Adrenal gland (tissue), 12 donors: Measurements from ENCODE around the gene E4F1. TPM values are rescaled to one million over a fixed set of nuclear protein-coding genes. Genes with fewer than 3 reads are reported as not detected.

Source experiments
- DNase-seq, 7 donors: peaks; one replicate each; pipeline ENCODE4 v3.0.0-alpha.2; 2019 to 2020
- H3K27ac ChIP-seq, 5 donors: fragments of 200-600 bp; sonication (generic) in 4 of 5; 1 replicate in 3 of 5; 2 replicates in 2 of 5; pipeline versions ENCODE4 v1.5.1 to v1.8.0; 2016 to 2020; ENCODE audit warnings: mild to moderate bottlenecking in 1 of 5
- H3K27me3 ChIP-seq: fragments of 200-600 bp; 2 replicates; pipeline ENCODE4 v1.8.0; 2021
- H3K36me3 ChIP-seq, 2 donors: fragments of 200-600 bp; replicated peaks in 1 of 2; 1 replicate in 1 of 2; 2 replicates in 1 of 2; pipeline versions ENCODE4 v1.5.1 to v1.8.0; 2018 to 2022
- H3K4me1 ChIP-seq, 2 donors: fragments of 200-600 bp; replicated peaks in 1 of 2; 1 replicate in 1 of 2; 2 replicates in 1 of 2; pipeline versions ENCODE4 v1.5.1 to v1.8.0; 2018 to 2021
- H3K4me3 ChIP-seq, 4 donors: fragments of 200-600 bp; sonication (generic) in 3 of 4; one replicate each; pipeline ENCODE4 v1.5.1; 2016 to 2018
- H3K9me3 ChIP-seq, 3 donors: fragments of 200-600 bp; sonication (generic) in 1 of 3; replicated peaks in 1 of 3; 1 replicate in 2 of 3; 2 replicates in 1 of 3; pipeline versions ENCODE4 v1.5.1 to v1.8.0; 2016 to 2021
- POLR2A ChIP-seq, 2 donors: fragments of 450-650 bp; IDR thresholded peaks; one replicate each; pipeline ENCODE4 v1.6.1; 2017; ENCODE audit warnings: antibody characterized with exemption in 2 of 2, mild to moderate bottlenecking in 2 of 2, moderate library complexity in 1 of 2
- WGBS, 4 donors: extraction: QIAGEN DNeasy Blood & Tissue Kit in 2 of 4; methylation state at CpG; one replicate each; pipeline versions ENCODE4 v1.1.5 to v1.1.7; 2013 to 2017; 5-methylcytosine and 5-hydroxymethylcytosine counted together
- intact Hi-C, 2 donors: fragments of 100-400 bp; cut with DNase I; formaldehyde crosslinking; loops; one replicate each; pipeline versions ENCODE4 v1.14.1 to v1.15.0; 2022 to 2023
- polyA plus RNA-seq, 3 donors: library from polyadenylated mRNA; stranded (reverse); fragments of 200-250 nt in 2 of 3; fragments of 350-450 nt in 1 of 3; fragmentation: Illumina TruSeq in 1 of 3; extraction: RNeasy Lipid Tissue Mini Kit (QIAGEN cat#74804) in 1 of 3; gene quantifications; one replicate each; pipeline ENCODE4 v1.2.3, GENCODE V29; 2013 to 2014
- total RNA-seq, 9 donors: library from RNA; depleted of rRNA in 4 of 9; stranded (reverse); fragments of >200 nt in 4 of 9; fragments of 120-200 nt in 1 of 9; fragmentation: NEBNext Ultra II Directional in 1 of 9; extraction: Animal tissue kit (Norgen Biotek cat#: 25700) in 1 of 9; gene quantifications; one replicate each; pipeline versions ENCODE4 v1.1.0 to v1.2.4, GENCODE V29; 2013 to 2023
- TF ChIP-seq, protein P1 (sequence below), 6 experiments: fragments of 450-650 bp in 4 of 6; fragments of 200-600 bp in 2 of 6; sonication (generic) in 1 of 6; IDR thresholded peaks; 1 replicate in 5 of 6; 2 replicates in 1 of 6; pipeline versions ENCODE4 v1.5.1 to v1.8.0; 2016 to 2021; ENCODE audit warnings: antibody characterized with exemption in 6 of 6, mild to moderate bottlenecking in 2 of 6, moderate library complexity in 1 of 6
- donor health status: healthy with polysubstance abuse.
- donor health status: Bipolar disorder and iron deficiency.
- donor health status: DM: yes; HTN: yes; CAD: no.
- donor health status: DM: no; HTN: no; CAD: no.
- donor health status: DM: no; HTN: no; CAD: no.
- donor health status: DM: yes; HTN: yes; CAD: no.

The E4F1 gene
- total and polyA plus RNA-seq, 12 donors = 2.9 to 121 (median 27.1) TPM

GRCh38 chr16:2191446-2191706 lies 32.0 kb upstream of the E4F1 start:
- TF ChIP-seq, protein P1, sequence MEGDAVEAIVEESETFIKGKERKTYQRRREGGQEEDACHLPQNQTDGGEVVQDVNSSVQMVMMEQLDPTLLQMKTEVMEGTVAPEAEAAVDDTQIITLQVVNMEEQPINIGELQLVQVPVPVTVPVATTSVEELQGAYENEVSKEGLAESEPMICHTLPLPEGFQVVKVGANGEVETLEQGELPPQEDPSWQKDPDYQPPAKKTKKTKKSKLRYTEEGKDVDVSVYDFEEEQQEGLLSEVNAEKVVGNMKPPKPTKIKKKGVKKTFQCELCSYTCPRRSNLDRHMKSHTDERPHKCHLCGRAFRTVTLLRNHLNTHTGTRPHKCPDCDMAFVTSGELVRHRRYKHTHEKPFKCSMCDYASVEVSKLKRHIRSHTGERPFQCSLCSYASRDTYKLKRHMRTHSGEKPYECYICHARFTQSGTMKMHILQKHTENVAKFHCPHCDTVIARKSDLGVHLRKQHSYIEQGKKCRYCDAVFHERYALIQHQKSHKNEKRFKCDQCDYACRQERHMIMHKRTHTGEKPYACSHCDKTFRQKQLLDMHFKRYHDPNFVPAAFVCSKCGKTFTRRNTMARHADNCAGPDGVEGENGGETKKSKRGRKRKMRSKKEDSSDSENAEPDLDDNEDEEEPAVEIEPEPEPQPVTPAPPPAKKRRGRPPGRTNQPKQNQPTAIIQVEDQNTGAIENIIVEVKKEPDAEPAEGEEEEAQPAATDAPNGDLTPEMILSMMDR (IDR thresholded peaks at IDR 0.05) = no peak
- no peak for TF ChIP-seq POLR2A (IDR thresholded peaks at IDR 0.05)
- H3K9me3 ChIP-seq = no peaks in the 10 kb centered on the region
- 87 to 91% (median 88%) methylated on average over 10 to 11 of the region's 11 CpGs for WGBS, 4 donors
- H3K36me3 ChIP-seq = no peaks in the 10 kb centered on the region
- no peak overlapping the region for H3K4me3 ChIP-seq
- DNase-seq = no peak
- intact Hi-C loops = no loop called here
- peaks cover 14% of the 10 kb centered on the region for H3K27me3 ChIP-seq
- H3K27ac ChIP-seq = no peak overlapping the region
- peaks cover 0 to 8% of the 10 kb centered on the region in 2 donors for H3K4me1 ChIP-seq

DNA sequence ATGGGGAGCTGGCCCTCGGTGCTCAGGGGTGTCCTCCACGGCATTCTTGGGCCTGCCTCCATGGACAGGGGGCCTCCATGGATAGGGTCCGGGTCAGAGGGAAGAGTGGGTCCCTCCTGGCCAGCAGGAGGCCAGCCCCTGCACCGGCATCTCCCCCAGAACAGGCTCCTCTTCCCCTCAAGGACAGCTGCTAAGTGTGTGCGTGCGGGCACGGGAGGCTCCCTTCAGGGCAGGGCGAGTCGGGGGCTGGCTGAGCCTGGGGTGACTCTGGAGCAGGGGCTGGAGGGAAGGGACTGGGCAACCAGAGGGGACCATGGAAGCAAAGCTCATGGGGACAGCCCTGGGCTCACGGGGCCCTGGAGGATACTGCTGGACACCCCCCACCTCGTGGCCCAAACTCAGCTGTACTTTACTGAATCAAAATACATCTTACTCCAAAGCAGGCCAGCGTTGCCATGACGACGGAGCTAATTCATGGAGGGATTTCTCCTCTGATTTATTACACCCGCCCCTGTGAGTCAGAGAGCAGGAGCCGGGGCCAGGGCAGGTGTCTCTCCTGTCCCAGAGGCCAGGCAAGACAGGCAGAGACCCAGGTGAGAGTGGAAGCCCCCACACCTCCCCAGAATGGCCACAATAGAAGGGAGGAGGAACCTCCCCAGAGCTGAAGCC lies 29.1 kb upstream of the E4F1 start:
- no peaks in the 10 kb centered on the region for H3K36me3 ChIP-seq
- no peak overlapping the region for H3K4me3 ChIP-seq
- H3K27me3 ChIP-seq = peaks cover 14% of the 10 kb centered on the region
- WGBS, 4 donors = 17 to 30% (median 24%) methylated on average over 8 to 16 of the region's 16 CpGs
- no peaks in the 10 kb centered on the region for H3K9me3 ChIP-seq
- TF ChIP-seq, protein P1 (IDR thresholded peaks at IDR 0.05) = no peak
- TF ChIP-seq POLR2A (IDR thresholded peaks at IDR 0.05) = no peak
- peak in 5 of 7 donors; percentile 49 to 75 (median 51) for DNase-seq
- H3K27ac ChIP-seq = no peak overlapping the region
- peaks cover 0 to 8% of the 10 kb centered on the region in 2 donors for H3K4me1 ChIP-seq
- intact Hi-C loops = no loop called here

GRCh38 chr16:2194852-2195321 lies 28.5 kb upstream of the E4F1 start:
- Histone ChIP-seq H3K36me3 (no peaks in the 10 kb centered on the region), H3K4me3 (no peak overlapping the region), H3K27ac (no peak overlapping the region), H3K27me3 (peaks cover 14% of the 10 kb centered on the region), H3K9me3 (no peaks in the 10 kb centered on the region), H3K4me1 (peaks cover 0 to 8% of the 10 kb centered on the region in 2 donors)
- no peak for DNase-seq
- intact Hi-C loops = no loop called here
- TF ChIP-seq, protein P1 (IDR thresholded peaks at IDR 0.05) = peak in 4 of 6 experiments; percentile 9 to 42 (median 24)
- no peak for TF ChIP-seq POLR2A (IDR thresholded peaks at IDR 0.05)
- 27 to 38% (median 36%) methylated on average over 7 to 10 of the region's 10 CpGs for WGBS, 4 donors

DNA sequence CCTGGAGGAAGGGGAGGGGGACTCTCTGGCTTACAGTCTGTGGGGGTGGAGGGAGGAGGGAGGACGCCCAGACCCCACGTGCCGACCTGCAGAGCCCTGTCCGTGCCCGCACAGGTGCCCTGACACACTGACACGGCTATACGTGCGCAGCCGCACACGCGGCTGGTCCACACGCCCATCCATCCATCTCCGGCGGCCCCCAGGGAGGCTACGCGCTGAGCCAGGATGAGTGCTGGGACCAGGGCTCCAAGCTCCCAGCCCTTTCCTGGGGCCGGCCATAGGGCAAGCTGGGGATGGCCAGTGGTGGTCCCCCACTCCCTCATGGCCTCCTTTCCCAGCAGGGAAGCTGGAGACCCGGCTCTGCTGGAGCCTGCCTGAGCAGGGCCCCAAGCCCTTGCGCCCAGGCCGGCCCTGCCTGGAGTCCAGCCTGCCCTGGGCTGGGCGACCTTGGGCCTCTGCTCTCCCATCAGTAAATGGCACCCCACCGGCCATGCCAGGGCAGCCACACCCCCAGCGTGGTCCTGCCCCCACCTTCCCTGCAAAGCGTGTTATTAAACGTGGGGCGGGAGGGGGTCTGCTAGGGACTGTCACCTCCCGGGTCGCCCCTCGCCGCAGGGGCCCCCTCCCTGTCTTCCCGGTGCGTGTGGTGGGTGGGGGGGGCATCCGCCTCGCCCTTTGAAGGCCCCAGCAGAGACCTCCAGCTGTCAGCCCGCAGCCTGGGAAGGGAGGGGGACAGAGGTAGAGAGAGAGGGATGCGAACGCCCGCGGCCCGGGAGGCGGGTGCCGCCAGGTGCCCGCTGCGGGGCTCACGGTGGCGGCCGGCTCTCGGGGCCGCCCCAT lies 27.8 kb upstream of the E4F1 start:
- peaks cover 0 to 8% of the 10 kb centered on the region in 2 donors for H3K4me1 ChIP-seq
- H3K4me3 ChIP-seq = peak overlapping the region in 1 of 4 donors; percentile 48
- no peak overlapping the region for H3K27ac ChIP-seq
- peaks cover 14% of the 10 kb centered on the region for H3K27me3 ChIP-seq
- WGBS, 4 donors = 4 to 21% (median 10%) methylated on average over 17 to 49 of the region's 49 CpGs; no CpG with 5 or more reads in 1 of the 4 donors
- intact Hi-C loops = no loop called here
- no peak for DNase-seq
- no peak for TF ChIP-seq POLR2A (IDR thresholded peaks at IDR 0.05)
- TF ChIP-seq, protein P1 (IDR thresholded peaks at IDR 0.05) = no peak
- no peaks in the 10 kb centered on the region for H3K9me3 ChIP-seq
- no peaks in the 10 kb centered on the region for H3K36me3 ChIP-seq
